Loucy (cell line): ENCODE results near the gene FIBCD1.

Experiments
- H2AFZ ChIP-seq: fragments of 200-600 bp; sonication (generic); 2 replicates; pipeline ENCODE4 v1.6.0; 2016; ENCODE audit warnings: antibody characterized with exemption, mild to moderate bottlenecking, low read length, moderate library complexity
- H3F3A ChIP-seq: fragments of 200-600 bp; 2 replicates; pipeline ENCODE4 v1.6.0; 2016; ENCODE audit warnings: antibody characterized with exemption, low read depth, mild to moderate bottlenecking
- H3K27me3 ChIP-seq: fragments of 200-600 bp; sonication (generic); 2 replicates; pipeline ENCODE4 v1.6.1; 2014; ENCODE audit warnings: low read length, mild to moderate bottlenecking; ENCODE audit not compliant: insufficient read depth, poor library complexity, severe bottlenecking
- H3K36me3 ChIP-seq: fragments of 200-600 bp; sonication (generic); 2 replicates; pipeline ENCODE4 v1.6.1; 2016; ENCODE audit warnings: low read length; ENCODE audit not compliant: insufficient read depth
- H3K4me1 ChIP-seq: fragments of 200-600 bp; sonication (generic); 2 replicates; pipeline ENCODE4 v1.5.1; 2014; ENCODE audit warnings: low read length, mild to moderate bottlenecking; ENCODE audit not compliant: insufficient read depth, poor library complexity, severe bottlenecking
- H3K4me2 ChIP-seq: fragments of 200-600 bp; sonication (generic); 2 replicates; pipeline ENCODE4 v1.6.0; 2014; ENCODE audit warnings: antibody characterized with exemption, low read length, low read depth, mild to moderate bottlenecking; ENCODE audit not compliant: poor library complexity, severe bottlenecking
- H3K4me3 ChIP-seq: fragments of 200-600 bp; sonication (generic); 2 replicates; pipeline ENCODE4 v1.5.1; 2014; ENCODE audit warnings: low read length, mild to moderate bottlenecking, mixed read lengths; ENCODE audit not compliant: poor library complexity, severe bottlenecking
- H3K79me2 ChIP-seq: fragments of 200-600 bp; sonication (generic); 2 replicates; pipeline ENCODE4 v1.6.1; 2014; ENCODE audit warnings: low read length; ENCODE audit not compliant: insufficient read depth
- H3K9ac ChIP-seq: fragments of 200-600 bp; sonication (generic); 2 replicates; pipeline ENCODE4 v1.6.0; 2014; ENCODE audit warnings: mild to moderate bottlenecking, low read depth, low read length, moderate library complexity; ENCODE audit not compliant: poor library complexity, severe bottlenecking
- H3K9me2 ChIP-seq: fragments of 200-600 bp; sonication (generic); replicated peaks from 2 replicates; pipeline ENCODE4 v1.6.1; 2016; ENCODE audit warnings: low read depth, low read length, mixed read lengths
- H3K9me3 ChIP-seq: fragments of 200-600 bp; sonication (generic); 2 replicates; pipeline ENCODE4 v1.6.1; 2014; ENCODE audit warnings: mild to moderate bottlenecking, antibody characterized with exemption, low read length, low read depth; ENCODE audit not compliant: insufficient read depth
- H4K20me1 ChIP-seq: fragments of 200-600 bp; sonication (generic); 2 replicates; pipeline ENCODE4 v1.6.0; 2014; ENCODE audit warnings: antibody characterized with exemption, low read length, mild to moderate bottlenecking; ENCODE audit not compliant: insufficient read depth, poor library complexity, severe bottlenecking
- CTCF ChIP-seq: fragments of 200-600 bp; sonication (generic); conservative IDR thresholded peaks from 2 replicates; pipeline ENCODE4 v1.5.1; 2014; ENCODE audit warnings: mild to moderate bottlenecking, antibody characterized with exemption, low read length
- EZH2phosphoT487 ChIP-seq: fragments of 200-600 bp; IDR thresholded peaks from 2 replicates; pipeline ENCODE4 v1.6.1; 2018; ENCODE audit warnings: antibody characterized with exemption, mild to moderate bottlenecking, moderate library complexity, borderline replicate concordance

FIBCD1 gene

DNA sequence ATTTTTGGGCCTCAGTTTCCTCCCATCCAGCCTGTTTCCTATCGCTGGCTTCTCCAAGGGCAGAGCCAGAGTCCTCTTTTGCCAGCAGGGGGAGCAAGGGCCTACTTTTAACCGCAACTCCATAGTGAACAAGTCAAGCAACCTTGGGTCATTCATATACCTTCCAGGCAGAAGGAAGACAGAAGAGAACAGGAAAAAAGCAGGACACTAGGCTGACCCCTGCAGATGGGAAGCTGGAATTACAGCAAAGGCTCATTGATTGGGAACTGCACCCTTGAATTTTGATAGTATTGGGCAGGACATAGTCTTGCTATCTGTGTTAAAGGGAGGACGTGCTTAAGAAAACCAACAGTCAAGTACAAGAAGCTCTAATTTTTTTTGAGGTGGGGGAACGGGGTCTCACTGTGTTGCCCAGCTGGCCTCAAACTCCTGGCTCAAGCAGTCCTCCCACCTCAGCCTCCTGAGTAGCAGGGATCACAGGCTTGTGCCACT lies 72.5 kb downstream of the FIBCD1 start:
- no peak overlapping the region for H3K4me2 ChIP-seq
- no peaks in the 10 kb centered on the region for H3K9me2 ChIP-seq
- no peaks in the 10 kb centered on the region for H3K4me1 ChIP-seq
- peaks cover 18% of the 10 kb centered on the region; the same call in 1 of the 2 replicates for H3K36me3 ChIP-seq
- H3K79me2 ChIP-seq = no peaks in the 10 kb centered on the region
- H2AFZ ChIP-seq = no peak overlapping the region
- no peak overlapping the region for H3K9ac ChIP-seq
- TF ChIP-seq CTCF (peak; percentile 68), EZH2phosphoT487 (no peak)
- H3K4me3 ChIP-seq = no peak overlapping the region
- H3K9me3 ChIP-seq = no peaks in the 10 kb centered on the region
- no peaks in the 10 kb centered on the region for H3K27me3 ChIP-seq
- no peaks in the 10 kb centered on the region for H3F3A ChIP-seq
- H4K20me1 ChIP-seq = peaks cover 4% of the 10 kb centered on the region

GRCh38 chr9:130865921-130866320 lies 73.1 kb downstream of the FIBCD1 start:
- no peaks in the 10 kb centered on the region for H3F3A ChIP-seq
- H3K9me2 ChIP-seq = no peaks in the 10 kb centered on the region
- no peaks in the 10 kb centered on the region for H3K4me1 ChIP-seq
- TF ChIP-seq EZH2phosphoT487 (no peak), CTCF (no peak)
- H3K27me3 ChIP-seq = no peaks in the 10 kb centered on the region
- no peaks in the 10 kb centered on the region for H3K79me2 ChIP-seq
- H3K9me3 ChIP-seq = no peaks in the 10 kb centered on the region
- peaks cover 4% of the 10 kb centered on the region for H4K20me1 ChIP-seq
- H3K4me3 ChIP-seq = no peak overlapping the region
- H3K4me2 ChIP-seq = no peak overlapping the region
- H3K36me3 ChIP-seq = peaks cover 17% of the 10 kb centered on the region; the same call in 1 of the 2 replicates
- no peak overlapping the region for H3K9ac ChIP-seq
- no peak overlapping the region for H2AFZ ChIP-seq

DNA sequence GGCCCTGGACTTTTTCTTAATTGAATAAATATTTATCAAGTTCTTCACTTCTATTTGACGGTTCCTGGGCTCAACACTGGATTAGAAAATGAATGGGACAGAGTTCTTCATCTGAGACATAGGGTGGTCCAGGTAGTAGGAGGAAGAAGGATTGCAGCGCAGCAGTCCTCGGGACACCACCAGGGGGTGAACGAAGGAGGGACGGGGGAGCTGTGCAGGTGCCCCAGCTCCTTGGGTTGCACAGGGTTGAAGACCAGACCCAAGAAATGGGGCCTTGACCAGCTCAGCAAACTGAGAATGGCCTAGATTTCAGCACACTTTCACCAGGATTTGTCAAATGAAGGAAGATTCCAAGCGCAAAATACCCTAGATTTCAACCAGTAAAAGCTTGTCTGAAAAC lies 74.5 kb downstream of the FIBCD1 start:
- Histone ChIP-seq H3K9me3 (no peaks in the 10 kb centered on the region), H4K20me1 (peaks cover 4% of the 10 kb centered on the region), H3K4me2 (no peak overlapping the region), H3K36me3 (peaks cover 17% of the 10 kb centered on the region; the same call in 1 of the 2 replicates), H3K9ac (no peak overlapping the region), H3K27me3 (no peaks in the 10 kb centered on the region), H3F3A (no peaks in the 10 kb centered on the region), H3K4me1 (no peaks in the 10 kb centered on the region), H3K4me3 (no peak overlapping the region), H2AFZ (no peak overlapping the region), H3K79me2 (no peaks in the 10 kb centered on the region), H3K9me2 (no peaks in the 10 kb centered on the region)
- TF ChIP-seq EZH2phosphoT487 (no peak), CTCF (no peak)
